NCI-H2107 (cell line): ENCODE measurements around the gene EBLN2.

Experiments used
- DNase-seq: peaks from one replicate; lab custom pipeline; 2025; lab: John Stamatoyannopoulos, UW

Gene EBLN2

GRCh38 chr3:73107676-73108187 lies 46.3 kb downstream of the EBLN2 start:
- DNase-seq = no peak

- no peak for DNase-seq
Observed at GRCh38 chr3:73108750-73109149, 47.3 kb downstream of the EBLN2 start.

GRCh38 chr3:73110530-73110929 lies 49.1 kb downstream of the EBLN2 start:
- no peak for DNase-seq
